ENCODE measurements around the gene PRPF31. TPM values are rescaled to one million over a fixed set of nuclear protein-coding genes. Genes with fewer than 3 reads are reported as not detected.

Gene PRPF31
- total and polyA plus RNA-seq, 2 of the 4 experiments (the other 2 are of a cell fraction), result 65.4 to 66.1 TPM

DNA sequence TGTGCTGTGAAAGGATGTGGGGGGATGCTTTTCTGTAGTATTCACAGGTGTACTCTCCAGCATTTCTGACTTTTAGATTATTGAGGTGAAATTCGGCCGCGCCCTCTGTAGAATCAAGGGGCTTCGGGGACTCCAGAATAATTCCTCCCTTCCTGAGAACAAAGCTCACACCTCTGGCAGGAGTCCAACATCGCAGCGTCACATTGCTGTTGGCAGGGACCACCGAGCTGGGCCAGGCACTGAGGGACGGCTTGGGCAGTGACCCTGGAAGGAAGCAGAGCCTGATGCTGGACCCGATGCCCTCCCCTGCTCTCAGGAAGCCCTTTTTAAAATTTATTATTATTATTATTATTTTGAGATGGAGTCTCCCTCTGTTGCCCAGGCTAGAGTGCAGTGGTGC, 40.7 kb upstream of the PRPF31 start:
- no peak overlapping the region for H3K14ac ChIP-seq (replicated peaks; ENCODE audit: low read depth, low read length)
- no peaks in the 10 kb centered on the region for H3K79me1 ChIP-seq (ENCODE audit: low read depth in 1 of 2, low read length in 2 of 2)
- no peak overlapping the region for H3K4ac ChIP-seq (ENCODE audit: low read depth, low read length)
- DNase-seq (no peak), ATAC-seq (ENCODE audit: low read depth) (no peak)
- no peak overlapping the region for H3K56ac ChIP-seq (ENCODE audit: extremely low read depth, insufficient read depth, low read length)
- in situ Hi-C loops (cut with MboI; ENCODE audit: low sequenced_read_pairs), result no loop called here
- H4K5ac ChIP-seq (ENCODE audit: low read depth, low read length), result no peak overlapping the region
- no CpG with 5 or more reads among the region's 9 CpGs for WGBS, 2 experiments (ENCODE audit: extremely low coverage in 2 of 2, insufficient read length in 1 of 2)
- no peak overlapping the region for H3K4me2 ChIP-seq (ENCODE audit: low read depth, low read length)
- no TSS peak for BruUV-seq (replicated peaks)
- no peaks in the 10 kb centered on the region for H3K27me3 ChIP-seq (ENCODE audit: control insufficient read depth, insufficient read depth, low read length)
- H3K18ac ChIP-seq (ENCODE audit: low read depth, low read length), result no peak overlapping the region
- H2BK5ac ChIP-seq (ENCODE audit: low read depth, low read length, poor library complexity, severe bottlenecking), result no peak overlapping the region
- no peak overlapping the region for H4K8ac ChIP-seq (ENCODE audit: low read depth in 2 of 2, low read length in 2 of 2)
- peaks cover 2% of the 10 kb centered on the region; the same call in 1 of the 2 replicates for H3K9me3 ChIP-seq (ENCODE audit: control insufficient read depth, insufficient read depth, low read length)
- no peak overlapping the region for H2AK9ac ChIP-seq (replicated peaks; ENCODE audit: low read depth, low read length, poor library complexity)
- no peaks in the 10 kb centered on the region for H4K20me1 ChIP-seq (ENCODE audit: insufficient read depth, low read length)
- H2AK5ac ChIP-seq (ENCODE audit: low read depth, low read length), result no peak overlapping the region
- H2BK120ac ChIP-seq (ENCODE audit: low read depth, low read length), result no peak overlapping the region
- dilution Hi-C loops (cut with HindIII; ENCODE audit: low sequenced_read_pairs, unreplicated experiment), result no loop called here
- TF ChIP-seq MXI1 (IDR thresholded peaks at IDR 0.05; ENCODE audit: borderline replicate concordance, low read depth, low read length), result no peak
- TF ChIP-seq RAD21 (IDR thresholded peaks at IDR 0.05; ENCODE audit: low read length), result no peak
- TF ChIP-seq NFE2L2 (IDR thresholded peaks at IDR 0.05; ENCODE audit: low read depth, low read length), result no peak
- TF ChIP-seq CHD1 (IDR thresholded peaks at IDR 0.05; ENCODE audit: low read depth, low read length), result no peak
- TF ChIP-seq ELK1 (IDR thresholded peaks at IDR 0.05; ENCODE audit: borderline replicate concordance, low read depth, low read length), result no peak
- no peak for TF ChIP-seq BHLHE40 (IDR thresholded peaks at IDR 0.05; ENCODE audit: low read depth, low read length)
- no peak for TF ChIP-seq POLR2A (IDR thresholded peaks at IDR 0.05; ENCODE audit: low read depth, low read length)
- no peaks in the 10 kb centered on the region for H3K9me1 ChIP-seq (ENCODE audit: insufficient read depth, low read length)
- no peak overlapping the region for H3K27ac ChIP-seq (ENCODE audit: insufficient read depth, low read length)
- H3K4me3 ChIP-seq (ENCODE audit: insufficient read depth, low read depth, low read length), result no peak overlapping the region
- no peak overlapping the region for H3K9ac ChIP-seq (ENCODE audit: low read depth, low read length)
- H2BK15ac ChIP-seq (ENCODE audit: low read depth, low read length), result no peak overlapping the region
- no peaks in the 10 kb centered on the region for H3K4me1 ChIP-seq (ENCODE audit: control insufficient read depth, insufficient read depth, low read length)
- no peaks in the 10 kb centered on the region for H3K36me3 ChIP-seq (ENCODE audit: control insufficient read depth, insufficient read depth, low read length)
- no peak overlapping the region for H2AFZ ChIP-seq (replicated peaks; ENCODE audit: low read length, poor library complexity)
- ChIA-PET POLR2A (ENCODE audit: unreplicated experiment) (no interaction called here), CTCF (interaction anchor here (0.9 kb wide), 1 partner anchor 16 kb away, joined by 4 read pairs; no protein-coding TSS in a partner anchor)
- intact Hi-C loops (cut with micrococcal nuclease), result no loop called here
- H4K91ac ChIP-seq (ENCODE audit: insufficient read depth, low read depth, low read length), result no peak overlapping the region
- H2BK20ac ChIP-seq (ENCODE audit: low read depth, low read length), result no peak overlapping the region
- no peak overlapping the region for H3K23ac ChIP-seq (ENCODE audit: low read depth, low read length)
